Large intestine (tissue), 3 donors: ENCODE results near the gene TMPRSS6. TPM values are rescaled to one million over a fixed set of nuclear protein-coding genes. Genes with fewer than 3 reads are reported as not detected.

Experiments used
- DNase-seq, 2 donors: peaks; one replicate each; pipeline versions ENCODE4 v3.0.0 to v3.0.0-alpha.2; 2013
- H3K27ac ChIP-seq: one replicate; pipeline ENCODE4 v1.5.1; 2013; ENCODE audit warnings: low read length
- H3K27me3 ChIP-seq: 2 replicates; pipeline ENCODE4 v1.6.1; 2013; ENCODE audit warnings: low read length; ENCODE audit not compliant: control insufficient read depth, insufficient read depth
- H3K36me3 ChIP-seq: 2 replicates; pipeline ENCODE4 v1.6.1; 2013; ENCODE audit warnings: low read length; ENCODE audit not compliant: control insufficient read depth, insufficient read depth
- H3K4me1 ChIP-seq: one replicate; pipeline ENCODE4 v1.6.1; 2013; ENCODE audit warnings: low read length; ENCODE audit not compliant: control insufficient read depth, insufficient read depth
- H3K4me3 ChIP-seq: one replicate; pipeline ENCODE4 v1.5.1; 2013; ENCODE audit warnings: low read length
- H3K9me3 ChIP-seq: one replicate; pipeline ENCODE4 v1.6.1; 2013; ENCODE audit warnings: mild to moderate bottlenecking, low read depth, low read length, moderate library complexity; ENCODE audit not compliant: control insufficient read depth
- WGBS: methylation state at CpG from one replicate; pipeline ENCODE4 v1.1.5; 2013; ENCODE audit warnings: low lambda C conversion rate; ENCODE audit not compliant: insufficient coverage; 5-methylcytosine and 5-hydroxymethylcytosine counted together
- polyA plus RNA-seq: library from polyadenylated mRNA; unstranded; fragments of 120-200 nt; gene quantifications from one replicate; pipeline ENCODE4 v1.2.1, GENCODE V29; 2013

The TMPRSS6 gene
- polyA plus RNA-seq, 1 donor, result 3.8 TPM

DNA sequence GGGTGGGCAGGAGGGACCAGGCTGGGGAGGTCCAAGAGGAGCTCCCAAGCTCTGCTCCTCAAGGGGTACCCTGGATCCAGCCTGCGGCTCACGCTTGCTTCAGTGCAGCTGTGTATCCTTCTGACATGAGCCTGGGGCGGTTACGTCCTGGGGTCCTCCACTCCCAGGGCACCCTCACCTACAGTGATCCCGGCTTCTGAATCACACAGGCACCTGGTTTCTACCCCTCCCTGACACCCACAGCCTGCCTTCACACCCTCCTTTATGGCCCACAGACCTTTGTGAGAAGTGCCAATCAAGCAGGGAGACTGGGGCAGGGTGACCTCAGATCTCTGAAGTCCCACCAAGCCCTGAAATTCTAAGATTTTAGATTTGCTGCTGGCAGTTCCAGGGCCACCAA is 88.5 kb downstream of the TMPRSS6 start:
- Histone ChIP-seq H3K27me3 (no peaks in the 10 kb centered on the region), H3K4me1 (peaks cover 62% of the 10 kb centered on the region), H3K4me3 (peak overlapping the region; percentile 12), H3K36me3 (peaks cover 37% of the 10 kb centered on the region), H3K9me3 (peaks cover 11% of the 10 kb centered on the region), H3K27ac (peak overlapping the region; percentile 93)
- no CpG with 5 or more reads among the region's 5 CpGs for WGBS
- peak in 1 of 2 donors; percentile 60 for DNase-seq

DNA sequence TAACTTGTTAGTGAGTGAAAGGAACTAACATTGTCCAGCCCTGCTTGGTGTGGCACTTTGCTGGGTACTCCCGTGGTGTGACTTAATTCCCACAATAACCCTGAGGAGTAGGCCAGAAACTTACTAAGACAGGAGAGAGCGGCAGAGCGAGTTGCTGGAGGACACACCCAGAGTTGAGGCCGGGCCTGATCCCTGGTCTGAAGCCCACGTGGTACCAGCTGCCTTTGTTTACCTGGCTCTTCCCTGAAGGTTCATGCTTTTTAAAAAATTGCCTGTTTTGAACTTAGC is 89.4 kb downstream of the TMPRSS6 start:
- Histone ChIP-seq H3K27ac (peak overlapping the region; percentile 93), H3K4me1 (peaks cover 63% of the 10 kb centered on the region), H3K27me3 (no peaks in the 10 kb centered on the region), H3K9me3 (peaks cover 11% of the 10 kb centered on the region), H3K36me3 (peaks cover 30% of the 10 kb centered on the region), H3K4me3 (peak overlapping the region; percentile 90)
- no CpG with 5 or more reads among the region's 5 CpGs for WGBS
- DNase-seq, result peak in 1 of 2 donors; percentile 82

- Histone ChIP-seq H3K4me3 (peak within 1 kb of the TSS; percentile 90), H3K36me3 (peaks cover 24% of the 10 kb centered on the region), H3K9me3 (peaks cover 8% of the 10 kb centered on the region), H3K4me1 (peaks cover 61% of the 10 kb centered on the region), H3K27ac (peak within 1 kb of the TSS; percentile 93), H3K27me3 (no peaks in the 10 kb centered on the region)
- peak; percentile 73 to 84 for DNase-seq
- no CpG with 5 or more reads among the region's 107 CpGs for WGBS
These were observed 90.0 kb downstream of the TMPRSS6 start, which contains the start of the genes MPST and TST for GRCh38 chr22:37019309-37020191. Gene MPST, plus strand, starts transcription at chr22:37019742. Its CDS starts 95 bp downstream, at chr22:37019837. Gene TST, minus strand, starts transcription at chr22:37019447. Its CDS starts 715 bp downstream, at chr22:37018732.

GRCh38 chr22:37018815-37019308 is 90.7 kb downstream of the TMPRSS6 start:
- Histone ChIP-seq H3K36me3 (peaks cover 20% of the 10 kb centered on the region), H3K27ac (peak overlapping the region; percentile 91), H3K4me3 (peak overlapping the region; percentile 58), H3K4me1 (peaks cover 57% of the 10 kb centered on the region), H3K9me3 (peaks cover under 1% of the 10 kb centered on the region), H3K27me3 (no peaks in the 10 kb centered on the region)
- DNase-seq, result peak; percentile 62 to 88
- no CpG with 5 or more reads among the region's 35 CpGs for WGBS

DNA sequence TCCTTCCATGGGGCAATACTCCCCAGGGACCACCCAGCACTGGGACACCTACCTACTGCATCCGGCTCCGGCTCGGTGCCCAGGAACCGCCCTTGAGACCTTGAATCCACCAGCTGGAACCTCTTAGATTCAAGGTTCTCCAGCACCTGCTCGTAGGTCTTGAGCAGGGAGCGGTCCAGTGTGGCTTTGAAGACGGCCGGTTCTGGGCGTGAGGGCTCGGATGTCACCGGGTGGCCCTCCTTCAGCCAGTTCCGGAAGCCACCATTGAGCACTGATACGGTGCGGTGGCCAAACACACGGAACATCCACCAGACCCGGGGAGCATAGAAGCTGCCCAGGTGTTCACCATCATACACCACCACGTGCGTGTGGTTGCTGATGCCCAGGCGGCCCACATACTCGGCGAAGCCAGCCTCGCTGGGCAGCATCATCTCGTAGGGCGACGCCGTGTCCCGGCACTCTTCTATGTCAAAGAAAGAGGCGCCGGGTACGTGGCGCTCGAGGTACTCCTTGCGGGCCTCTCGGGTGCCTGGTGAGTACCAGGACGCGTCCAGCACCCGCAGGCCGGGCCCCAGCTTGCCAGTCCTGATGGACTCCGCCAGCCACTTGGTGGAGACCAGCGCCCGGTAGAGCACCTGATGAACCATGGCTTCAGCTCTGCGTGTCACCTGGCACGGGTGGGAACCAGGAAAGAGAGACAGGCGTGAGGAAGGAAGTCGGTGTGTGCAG is 91.3 kb downstream of the TMPRSS6 start:
- peaks cover 20% of the 10 kb centered on the region for H3K36me3 ChIP-seq
- H3K27me3 ChIP-seq, result no peaks in the 10 kb centered on the region
- DNase-seq, result no peak
- WGBS, result no CpG with 5 or more reads among the region's 45 CpGs
- peak overlapping the region; percentile 91 for H3K27ac ChIP-seq
- H3K9me3 ChIP-seq, result no peaks in the 10 kb centered on the region
- peaks cover 57% of the 10 kb centered on the region for H3K4me1 ChIP-seq
- peak overlapping the region; percentile 58 for H3K4me3 ChIP-seq

- H3K4me1 ChIP-seq, result peaks cover 49% of the 10 kb centered on the region
- WGBS, result no CpG with 5 or more reads among the region's 10 CpGs
- no peak for DNase-seq
- peaks cover 20% of the 10 kb centered on the region for H3K36me3 ChIP-seq
- peak overlapping the region; percentile 58 for H3K4me3 ChIP-seq
- no peaks in the 10 kb centered on the region for H3K27me3 ChIP-seq
- no peaks in the 10 kb centered on the region for H3K9me3 ChIP-seq
- H3K27ac ChIP-seq, result no peak overlapping the region
These were observed 92.2 kb downstream of the TMPRSS6 start for GRCh38 chr22:37017356-37017755.

DNA sequence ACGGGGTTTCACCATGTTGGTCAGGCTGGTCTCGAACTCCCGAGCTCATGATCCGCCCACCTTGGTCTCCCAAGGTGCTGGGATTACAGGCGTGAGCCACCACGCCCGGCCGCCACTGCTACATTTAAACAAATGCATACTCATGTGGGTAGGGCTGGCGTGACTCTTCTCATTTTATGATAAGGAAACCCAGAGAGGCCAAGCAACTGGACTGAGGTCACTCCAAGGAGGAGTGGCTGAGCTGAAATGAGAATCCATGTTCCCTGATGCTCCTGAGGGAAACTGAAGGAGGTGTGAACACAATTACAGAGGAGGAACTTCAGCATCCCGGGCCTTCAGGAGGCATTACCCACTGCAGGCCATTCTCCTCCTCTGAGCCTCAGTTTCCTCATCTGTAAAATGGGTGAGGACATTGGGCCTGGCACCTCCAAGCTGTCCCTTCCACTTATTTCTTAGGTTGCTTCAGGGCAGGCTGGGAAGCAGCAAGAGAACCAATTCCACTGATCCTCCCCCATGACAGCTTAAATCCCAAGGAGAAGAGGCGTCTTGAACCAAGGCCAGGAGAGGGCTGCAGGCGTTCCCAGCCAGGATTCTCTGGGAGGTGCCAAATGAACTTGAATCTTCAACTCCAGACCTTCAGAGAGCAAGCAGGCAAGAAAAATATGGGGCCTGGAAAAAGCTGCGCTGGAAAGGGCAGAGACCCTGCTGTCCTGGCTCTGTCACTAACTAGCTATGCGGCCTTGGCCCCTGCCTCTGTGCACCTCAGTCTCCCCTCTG is 93.2 kb downstream of the TMPRSS6 start:
- H3K4me1 ChIP-seq, result peaks cover 43% of the 10 kb centered on the region
- peak overlapping the region; percentile 14 for H3K27ac ChIP-seq
- H3K27me3 ChIP-seq, result no peaks in the 10 kb centered on the region
- WGBS, result no CpG with 5 or more reads among the region's 14 CpGs
- DNase-seq, result no peak
- H3K9me3 ChIP-seq, result no peaks in the 10 kb centered on the region
- no peak overlapping the region for H3K4me3 ChIP-seq
- H3K36me3 ChIP-seq, result peaks cover 20% of the 10 kb centered on the region

DNA sequence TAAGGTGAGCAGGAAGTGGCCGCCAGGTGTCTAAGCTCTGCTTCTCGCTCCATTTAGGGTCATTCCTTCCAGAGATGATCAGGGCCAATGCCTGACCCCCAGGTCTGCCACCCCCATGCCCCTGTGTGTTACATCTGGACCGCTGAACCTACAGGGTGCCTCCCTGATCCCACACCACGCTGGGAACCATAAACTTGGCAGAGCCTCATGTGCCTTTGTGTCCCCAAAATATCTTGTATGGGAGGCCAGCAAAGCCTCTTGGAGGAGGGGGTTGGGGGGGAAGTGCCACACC is 94.0 kb downstream of the TMPRSS6 start:
- H3K4me1 ChIP-seq, result peaks cover 35% of the 10 kb centered on the region
- no peak overlapping the region for H3K27ac ChIP-seq
- WGBS, result no CpG with 5 or more reads among the region's 4 CpGs
- no peak overlapping the region for H3K4me3 ChIP-seq
- H3K36me3 ChIP-seq, result peaks cover 23% of the 10 kb centered on the region
- DNase-seq, result no peak
- no peaks in the 10 kb centered on the region for H3K9me3 ChIP-seq
- no peaks in the 10 kb centered on the region for H3K27me3 ChIP-seq
